HEK293 (cell line): ENCODE results near the gene RRP8.
A peak's percentile ranks its signal among the peaks of the same experiment; 100 is the strongest.

Experiments used
- CTCF ChIA-PET: fragments of 350-600 bp; formaldehyde crosslinking; extraction: SDS; loops from one replicate; lab custom pipeline; 2021; ENCODE audit warnings: antibody characterized with exemption; lab: Yijun Ruan, JAX
- POLR2A ChIA-PET: fragments of 300-600 bp; formaldehyde crosslinking; extraction: SDS; loops from one replicate; lab custom pipeline; 2020; ENCODE audit warnings: antibody characterized with exemption, inconsistent platforms; lab: Yijun Ruan, JAX
- H3K27ac ChIP-seq: fragments of 200-500 bp; sonication (Bioruptor generic); 2 replicates; pipeline ENCODE4 v1.5.1; 2014; ENCODE audit warnings: low read depth, low read length, control low read depth, inconsistent platforms; ENCODE audit errors: extremely low read depth
- H3K36me3 ChIP-seq, 2 experiments: fragments of 200-500 bp in 1 of 2; sonication (Bioruptor generic) in 1 of 2; 1 replicate in 1 of 2; 2 replicates in 1 of 2; pipeline ENCODE4 v1.5.1; 2014 to 2017; ENCODE audit warnings: inconsistent platforms in 2 of 2, low read length in 2 of 2; ENCODE audit not compliant: control insufficient read depth in 2 of 2, insufficient read depth in 1 of 2
- H3K4me1 ChIP-seq: fragments of 200-500 bp; sonication (Bioruptor generic); 2 replicates; pipeline ENCODE4 v1.5.1; 2014; ENCODE audit warnings: mild to moderate bottlenecking, low read length, inconsistent platforms; ENCODE audit not compliant: control insufficient read depth, insufficient read depth
- H3K4me3 ChIP-seq: 2 replicates; pipeline ENCODE4 v1.5.1; 2011; ENCODE audit warnings: low read depth, mild to moderate bottlenecking, control low read depth, low read length, moderate library complexity
- H3K9me3 ChIP-seq: fragments of 200-500 bp; sonication (Bioruptor generic); 2 replicates; pipeline ENCODE4 v1.5.1; 2014; ENCODE audit warnings: low read depth, low read length, inconsistent platforms; ENCODE audit not compliant: control insufficient read depth, insufficient read depth
- HOXC10 ChIP-seq: sonication (generic); formaldehyde crosslinking; IDR thresholded peaks from 2 replicates; pipeline ENCODE4 v1.8.1; 2023; ENCODE audit warnings: mild to moderate bottlenecking, missing genetic modification reagents
- KLF10 ChIP-seq: fragments of 450-650 bp; IDR thresholded peaks from 2 replicates; pipeline ENCODE4 v1.5.1; 2018; ENCODE audit warnings: missing biosample characterization, mild to moderate bottlenecking, missing genetic modification characterization
- SCRT1 ChIP-seq: fragments of 450-650 bp; formaldehyde crosslinking; IDR thresholded peaks from 2 replicates; pipeline ENCODE4 v1.5.1; 2016; ENCODE audit warnings: missing biosample characterization, missing genetic modification characterization, borderline replicate concordance
- SCRT2 ChIP-seq: fragments of 450-650 bp; formaldehyde crosslinking; IDR thresholded peaks from 2 replicates; pipeline ENCODE4 v1.5.1; 2016; ENCODE audit warnings: missing biosample characterization, missing genetic modification characterization
- SP3 ChIP-seq: fragments of 450-650 bp; formaldehyde crosslinking; IDR thresholded peaks from 2 replicates; pipeline ENCODE4 v1.5.1; 2016; ENCODE audit warnings: missing biosample characterization, missing genetic modification characterization
- TRIM28 ChIP-seq: IDR thresholded peaks from 2 replicates; pipeline ENCODE4 v1.6.1; 2011; ENCODE audit warnings: low read length, control low read depth, borderline replicate concordance
- YY2 ChIP-seq: fragments of 450-650 bp; formaldehyde crosslinking; IDR thresholded peaks from 2 replicates; pipeline ENCODE4 v1.5.1; 2016; ENCODE audit warnings: missing biosample characterization, missing genetic modification characterization
- ZBTB6 ChIP-seq: fragments of 450-650 bp; formaldehyde crosslinking; IDR thresholded peaks from 2 replicates; pipeline ENCODE4 v1.5.1; 2017; ENCODE audit warnings: missing biosample characterization, missing genetic modification characterization
- ZNF148 ChIP-seq: fragments of 450-650 bp; formaldehyde crosslinking; IDR thresholded peaks from 2 replicates; pipeline ENCODE4 v1.5.0; 2017; ENCODE audit warnings: missing biosample characterization, missing genetic modification characterization, borderline replicate concordance
- ZNF23 ChIP-seq: fragments of 450-650 bp; formaldehyde crosslinking; IDR thresholded peaks from 2 replicates; pipeline ENCODE4 v1.5.1; 2016; ENCODE audit warnings: missing biosample characterization, missing genetic modification characterization, borderline replicate concordance
- ZNF248 ChIP-seq: fragments of 450-650 bp; formaldehyde crosslinking; IDR thresholded peaks from 2 replicates; pipeline ENCODE4 v1.5.1; 2017; ENCODE audit warnings: missing biosample characterization, missing genetic modification characterization
- ZNF266 ChIP-seq: fragments of 450-650 bp; formaldehyde crosslinking; IDR thresholded peaks from 2 replicates; pipeline ENCODE4 v1.5.1; 2016; ENCODE audit warnings: missing biosample characterization, missing genetic modification characterization, low read depth
- ZNF391 ChIP-seq: fragments of 450-650 bp; formaldehyde crosslinking; IDR thresholded peaks from 2 replicates; pipeline ENCODE4 v1.5.1; 2016; ENCODE audit warnings: low read depth, missing biosample characterization, missing genetic modification characterization, borderline replicate concordance
- ZNF501 ChIP-seq: fragments of 450-650 bp; formaldehyde crosslinking; IDR thresholded peaks from 2 replicates; pipeline ENCODE4 v1.5.1; 2016; ENCODE audit warnings: missing biosample characterization, missing genetic modification characterization
- ZNF610 ChIP-seq: fragments of 450-650 bp; formaldehyde crosslinking; IDR thresholded peaks from 2 replicates; pipeline ENCODE4 v1.5.1; 2016; ENCODE audit warnings: missing biosample characterization, missing genetic modification characterization, borderline replicate concordance
- ZNF626 ChIP-seq: fragments of 450-650 bp; sonication (Bioruptor Pico); formaldehyde crosslinking; IDR thresholded peaks from 2 replicates; pipeline ENCODE4 v1.5.1; 2018; ENCODE audit warnings: missing biosample characterization, missing genetic modification characterization, inconsistent platforms
- TF ChIP-seq, protein P1 (sequence below): fragments of 450-650 bp; formaldehyde crosslinking; IDR thresholded peaks from 2 replicates; pipeline ENCODE4 v1.5.1; 2016; ENCODE audit warnings: missing biosample characterization, missing genetic modification characterization
- TF ChIP-seq, protein P2 (sequence below): fragments of 450-650 bp; formaldehyde crosslinking; IDR thresholded peaks from 2 replicates; pipeline ENCODE4 v1.5.1; 2016; ENCODE audit warnings: missing biosample characterization, missing genetic modification characterization
- TF ChIP-seq, protein P3 (sequence below): fragments of 450-650 bp; formaldehyde crosslinking; IDR thresholded peaks from 2 replicates; pipeline ENCODE4 v1.5.1; 2017; ENCODE audit warnings: missing biosample characterization, missing genetic modification characterization

Gene RRP8

GRCh38 chr11:6614446-6614845, 11.0 kb upstream of the RRP8 start (continued):
- TF ChIP-seq ZNF148 (tag by site-specific recombination) (no peak), ZNF266 (tag by site-specific recombination) (no peak), YY2 (tag by site-specific recombination) (no peak)

DNA sequence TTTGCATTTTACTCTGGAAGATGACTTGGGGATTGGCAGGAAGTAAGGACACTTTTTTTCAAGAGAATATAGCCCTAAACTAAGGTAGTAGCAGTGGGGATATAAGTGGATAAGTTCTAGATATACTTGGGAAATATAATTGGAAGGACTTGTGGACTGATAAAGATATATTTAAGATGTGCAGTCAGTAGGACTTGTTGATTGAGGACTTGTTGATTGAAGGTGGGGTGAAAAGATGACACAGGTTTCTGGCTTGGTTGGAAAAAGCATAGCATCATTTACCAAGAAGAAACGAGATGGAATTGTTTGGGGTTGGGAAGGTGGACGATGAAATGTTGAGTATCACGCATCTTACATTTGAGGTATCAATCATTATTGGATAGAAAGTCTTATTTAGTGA, 10.1 kb upstream of the RRP8 start:
- ChIA-PET CTCF (interaction anchor here (0.5 to 1.8 kb wide), 4 partner anchors 24 to 234 kb away, joined by 3 to 5 read pairs (median 4); no protein-coding TSS in a partner anchor), POLR2A (interaction anchor here (1.2 to 3.7 kb wide), 3 partner anchors 10 to 70 kb away, joined by 8 to 20 read pairs (median 8); partner anchors contain the start of genes ILK, MRPL17 and RRP8)
- TF ChIP-seq SCRT1 (tag by site-specific recombination) (peak; percentile 84), SCRT2 (peak; percentile 92), ZNF626 (tag by site-specific recombination) (no peak), ZNF248 (tag by site-specific recombination) (no peak)
- Histone ChIP-seq H3K27ac (no peak overlapping the region), H3K9me3 (no peaks in the 10 kb centered on the region), H3K4me3 (no peak overlapping the region), H3K36me3 (peaks cover 0 to 68% of the 10 kb centered on the region in 2 experiments; a peak in 1 of 3 replicates), H3K4me1 (0 out of 2 replicates have a peak, but pooled peaks cover 2% of the 10 kb centered on the region)

- Histone ChIP-seq H3K36me3 (peaks cover 0 to 79% of the 10 kb centered on the region in 2 experiments; a peak in 1 of 3 replicates), H3K27ac (peak within 1 kb of the TSS; percentile 70), H3K4me1 (no peaks in the 10 kb centered on the region), H3K4me3 (peak within 1 kb of the TSS; percentile 83), H3K9me3 (no peaks in the 10 kb centered on the region)
- ChIA-PET CTCF (interaction anchor here (0.5 to 2.0 kb wide), 9 partner anchors 8 to 850 kb away, joined by 3 to 10 read pairs (median 4); partner anchors contain the start of gene MRPL17), POLR2A (interaction anchor here (0.5 to 3.7 kb wide), 15 partner anchors 9 to 137 kb away, joined by 3 to 20 read pairs (median 4); partner anchors contain the start of genes DCHS1, ILK, MRPL17 and RRP8)
- TF ChIP-seq, protein P1, sequence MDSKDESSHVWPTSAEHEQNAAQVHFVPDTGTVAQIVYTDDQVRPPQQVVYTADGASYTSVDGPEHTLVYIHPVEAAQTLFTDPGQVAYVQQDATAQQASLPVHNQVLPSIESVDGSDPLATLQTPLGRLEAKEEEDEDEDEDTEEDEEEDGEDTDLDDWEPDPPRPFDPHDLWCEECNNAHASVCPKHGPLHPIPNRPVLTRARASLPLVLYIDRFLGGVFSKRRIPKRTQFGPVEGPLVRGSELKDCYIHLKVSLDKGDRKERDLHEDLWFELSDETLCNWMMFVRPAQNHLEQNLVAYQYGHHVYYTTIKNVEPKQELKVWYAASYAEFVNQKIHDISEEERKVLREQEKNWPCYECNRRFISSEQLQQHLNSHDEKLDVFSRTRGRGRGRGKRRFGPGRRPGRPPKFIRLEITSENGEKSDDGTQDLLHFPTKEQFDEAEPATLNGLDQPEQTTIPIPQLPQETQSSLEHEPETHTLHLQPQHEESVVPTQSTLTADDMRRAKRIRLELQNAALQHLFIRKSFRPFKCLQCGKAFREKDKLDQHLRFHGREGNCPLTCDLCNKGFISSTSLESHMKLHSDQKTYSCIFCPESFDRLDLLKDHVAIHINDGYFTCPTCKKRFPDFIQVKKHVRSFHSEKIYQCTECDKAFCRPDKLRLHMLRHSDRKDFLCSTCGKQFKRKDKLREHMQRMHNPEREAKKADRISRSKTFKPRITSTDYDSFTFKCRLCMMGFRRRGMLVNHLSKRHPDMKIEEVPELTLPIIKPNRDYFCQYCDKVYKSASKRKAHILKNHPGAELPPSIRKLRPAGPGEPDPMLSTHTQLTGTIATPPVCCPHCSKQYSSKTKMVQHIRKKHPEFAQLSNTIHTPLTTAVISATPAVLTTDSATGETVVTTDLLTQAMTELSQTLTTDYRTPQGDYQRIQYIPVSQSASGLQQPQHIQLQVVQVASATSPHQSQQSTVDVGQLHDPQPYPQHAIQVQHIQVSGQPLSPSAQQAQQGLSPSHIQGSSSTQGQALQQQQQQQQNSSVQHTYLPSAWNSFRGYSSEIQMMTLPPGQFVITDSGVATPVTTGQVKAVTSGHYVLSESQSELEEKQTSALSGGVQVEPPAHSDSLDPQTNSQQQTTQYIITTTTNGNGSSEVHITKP (tag by site-specific recombination), result 0 out of 2 replicates have a peak, but pooled peaks have one; percentile 39
- no peak for TF ChIP-seq ZNF23 (tag by site-specific recombination)
- TF ChIP-seq SP3 (tag by site-specific recombination), result peak; percentile 68
- TF ChIP-seq ZNF610, result peak; percentile 68
- TF ChIP-seq ZBTB6 (tag by site-specific recombination), result no peak
- TF ChIP-seq, protein P2, sequence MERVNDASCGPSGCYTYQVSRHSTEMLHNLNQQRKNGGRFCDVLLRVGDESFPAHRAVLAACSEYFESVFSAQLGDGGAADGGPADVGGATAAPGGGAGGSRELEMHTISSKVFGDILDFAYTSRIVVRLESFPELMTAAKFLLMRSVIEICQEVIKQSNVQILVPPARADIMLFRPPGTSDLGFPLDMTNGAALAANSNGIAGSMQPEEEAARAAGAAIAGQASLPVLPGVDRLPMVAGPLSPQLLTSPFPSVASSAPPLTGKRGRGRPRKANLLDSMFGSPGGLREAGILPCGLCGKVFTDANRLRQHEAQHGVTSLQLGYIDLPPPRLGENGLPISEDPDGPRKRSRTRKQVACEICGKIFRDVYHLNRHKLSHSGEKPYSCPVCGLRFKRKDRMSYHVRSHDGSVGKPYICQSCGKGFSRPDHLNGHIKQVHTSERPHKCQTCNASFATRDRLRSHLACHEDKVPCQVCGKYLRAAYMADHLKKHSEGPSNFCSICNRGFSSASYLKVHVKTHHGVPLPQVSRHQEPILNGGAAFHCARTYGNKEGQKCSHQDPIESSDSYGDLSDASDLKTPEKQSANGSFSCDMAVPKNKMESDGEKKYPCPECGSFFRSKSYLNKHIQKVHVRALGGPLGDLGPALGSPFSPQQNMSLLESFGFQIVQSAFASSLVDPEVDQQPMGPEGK (tag by site-specific recombination), result peak; percentile 77; the same call in 1 of the 2 replicates
- peak; percentile 72; the same call in 1 of the 2 replicates for TF ChIP-seq ZNF501 (tag by site-specific recombination)
- TF ChIP-seq HOXC10 (CRISPR knock-in tag), result no peak; the same call in 1 of the 2 replicates
- TF ChIP-seq SCRT2, result no peak
- TF ChIP-seq ZNF391 (tag by site-specific recombination), result peak; percentile 73; the same call in 1 of the 2 replicates
- TF ChIP-seq, protein P3, sequence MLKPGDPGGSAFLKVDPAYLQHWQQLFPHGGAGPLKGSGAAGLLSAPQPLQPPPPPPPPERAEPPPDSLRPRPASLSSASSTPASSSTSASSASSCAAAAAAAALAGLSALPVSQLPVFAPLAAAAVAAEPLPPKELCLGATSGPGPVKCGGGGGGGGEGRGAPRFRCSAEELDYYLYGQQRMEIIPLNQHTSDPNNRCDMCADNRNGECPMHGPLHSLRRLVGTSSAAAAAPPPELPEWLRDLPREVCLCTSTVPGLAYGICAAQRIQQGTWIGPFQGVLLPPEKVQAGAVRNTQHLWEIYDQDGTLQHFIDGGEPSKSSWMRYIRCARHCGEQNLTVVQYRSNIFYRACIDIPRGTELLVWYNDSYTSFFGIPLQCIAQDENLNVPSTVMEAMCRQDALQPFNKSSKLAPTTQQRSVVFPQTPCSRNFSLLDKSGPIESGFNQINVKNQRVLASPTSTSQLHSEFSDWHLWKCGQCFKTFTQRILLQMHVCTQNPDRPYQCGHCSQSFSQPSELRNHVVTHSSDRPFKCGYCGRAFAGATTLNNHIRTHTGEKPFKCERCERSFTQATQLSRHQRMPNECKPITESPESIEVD, result no peak
- TF ChIP-seq KLF10 (tag by site-specific recombination), result peak; percentile 43; the same call in 1 of the 2 replicates
- TF ChIP-seq TRIM28, result peak; percentile 47; the same call in 1 of the 2 replicates
Measured at GRCh38 chr11:6612213-6613041, 9.0 kb upstream of the RRP8 start, which contains the start of gene TAF10. Gene TAF10, minus strand, starts transcription at chr11:6612216. Its CDS starts 27 bp downstream, at chr11:6612189.
